Cardiac muscle cell (in vitro differentiated cells and primary cell): ENCODE results near the gene ARSA. TPM values are rescaled to one million over a fixed set of nuclear protein-coding genes. Genes with fewer than 3 reads are reported as not detected.
A peak's percentile ranks its signal among the peaks of the same experiment; 100 is the strongest.

ENCODE experiments used
- DNase-seq, 2 donors: peaks; one replicate each; pipeline versions ENCODE4 v3.0.0 to v3.0.0-alpha.2; 2010 to 2017; ENCODE audit warnings: low read depth in 1 of 2, low spot score in 1 of 2
- H3K27ac ChIP-seq: fragments of 200-600 bp; sonication (generic); 2 replicates; pipeline ENCODE4 v1.5.1; 2016
- H3K27me3 ChIP-seq: fragments of 200-600 bp; sonication (generic); 2 replicates; pipeline ENCODE4 v1.6.0; 2016; ENCODE audit warnings: control low read depth
- H3K36me3 ChIP-seq: fragments of 200-600 bp; sonication (generic); 2 replicates; pipeline ENCODE4 v1.5.1; 2016; ENCODE audit warnings: control low read depth
- H3K4me1 ChIP-seq: fragments of 200-600 bp; sonication (generic); 2 replicates; pipeline ENCODE4 v1.8.1; 2017; ENCODE audit warnings: low read depth, mild to moderate bottlenecking, mixed run types
- H3K4me3 ChIP-seq: fragments of 200-600 bp; sonication (generic); 2 replicates; pipeline ENCODE4 v1.5.1; 2016; ENCODE audit warnings: mild to moderate bottlenecking
- H3K9me3 ChIP-seq: fragments of 200-600 bp; sonication (generic); 2 replicates; pipeline ENCODE4 v1.5.1; 2017; ENCODE audit warnings: low read depth, mild to moderate bottlenecking, control low read depth
- polyA plus RNA-seq: library from polyadenylated mRNA; unstranded; fragments of >200 nt; fragmentation: Nextera tagmentation; extraction: Ambion mirVana; gene quantifications from 2 replicates; pipeline ENCODE4 v1.2.1, GENCODE V29; 2016
- total RNA-seq: library from RNA; depleted of rRNA; stranded (reverse); fragments of >200 nt; gene quantifications from 2 replicates; pipeline ENCODE4 v1.2.3, GENCODE V29; 2016
- TF ChIP-seq, protein P1 (sequence below): IDR thresholded peaks from 2 replicates; pipeline ENCODE4 v1.5.1; 2012; ENCODE audit warnings: low read depth, mild to moderate bottlenecking, low read length

The ARSA gene
- total and polyA plus RNA-seq, 2 experiments from 2014 or later: 16.8 to 58.1 TPM

DNA sequence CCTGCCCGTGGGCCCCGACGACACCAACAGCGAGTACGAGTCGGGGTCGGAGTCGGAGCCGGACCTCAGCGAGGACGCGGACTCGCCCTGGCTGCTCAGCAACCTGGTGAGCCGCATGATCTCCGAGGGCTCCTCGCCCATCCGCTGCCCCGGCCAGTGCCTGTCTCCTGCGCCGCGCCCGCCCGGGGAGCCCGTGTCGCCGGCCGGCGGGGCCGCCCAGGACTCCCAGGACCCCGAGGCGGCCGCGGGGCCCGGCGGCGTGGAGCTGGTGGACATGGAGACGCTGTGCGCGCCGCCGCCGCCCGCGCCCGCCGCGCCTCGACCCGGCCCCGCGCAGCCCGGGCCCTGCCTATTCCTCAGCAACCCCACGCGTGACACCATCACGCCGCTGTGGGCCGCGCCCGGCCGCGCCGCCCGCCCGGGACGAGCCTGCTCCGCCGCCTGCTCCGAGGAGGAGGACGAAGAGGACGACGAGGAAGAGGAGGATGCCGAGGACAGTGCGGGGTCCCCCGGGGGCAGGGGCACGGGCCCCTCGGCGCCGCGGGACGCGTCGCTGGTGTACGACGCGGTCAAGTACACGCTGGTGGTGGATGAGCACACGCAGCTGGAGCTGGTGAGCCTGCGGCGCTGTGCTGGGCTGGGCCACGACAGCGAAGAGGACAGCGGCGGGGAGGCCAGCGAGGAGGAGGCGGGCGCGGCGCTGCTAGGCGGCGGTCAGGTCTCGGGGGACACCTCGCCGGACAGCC, 23.5 kb downstream of the ARSA start:
- Histone ChIP-seq H3K27me3 (peaks cover 86% of the 10 kb centered on the region), H3K27ac (no peak overlapping the region), H3K9me3 (no peaks in the 10 kb centered on the region), H3K36me3 (no peaks in the 10 kb centered on the region), H3K4me3 (no peak overlapping the region), H3K4me1 (no peaks in the 10 kb centered on the region)
- TF ChIP-seq, protein P1, sequence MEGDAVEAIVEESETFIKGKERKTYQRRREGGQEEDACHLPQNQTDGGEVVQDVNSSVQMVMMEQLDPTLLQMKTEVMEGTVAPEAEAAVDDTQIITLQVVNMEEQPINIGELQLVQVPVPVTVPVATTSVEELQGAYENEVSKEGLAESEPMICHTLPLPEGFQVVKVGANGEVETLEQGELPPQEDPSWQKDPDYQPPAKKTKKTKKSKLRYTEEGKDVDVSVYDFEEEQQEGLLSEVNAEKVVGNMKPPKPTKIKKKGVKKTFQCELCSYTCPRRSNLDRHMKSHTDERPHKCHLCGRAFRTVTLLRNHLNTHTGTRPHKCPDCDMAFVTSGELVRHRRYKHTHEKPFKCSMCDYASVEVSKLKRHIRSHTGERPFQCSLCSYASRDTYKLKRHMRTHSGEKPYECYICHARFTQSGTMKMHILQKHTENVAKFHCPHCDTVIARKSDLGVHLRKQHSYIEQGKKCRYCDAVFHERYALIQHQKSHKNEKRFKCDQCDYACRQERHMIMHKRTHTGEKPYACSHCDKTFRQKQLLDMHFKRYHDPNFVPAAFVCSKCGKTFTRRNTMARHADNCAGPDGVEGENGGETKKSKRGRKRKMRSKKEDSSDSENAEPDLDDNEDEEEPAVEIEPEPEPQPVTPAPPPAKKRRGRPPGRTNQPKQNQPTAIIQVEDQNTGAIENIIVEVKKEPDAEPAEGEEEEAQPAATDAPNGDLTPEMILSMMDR: no peak
- DNase-seq: no peak

DNA sequence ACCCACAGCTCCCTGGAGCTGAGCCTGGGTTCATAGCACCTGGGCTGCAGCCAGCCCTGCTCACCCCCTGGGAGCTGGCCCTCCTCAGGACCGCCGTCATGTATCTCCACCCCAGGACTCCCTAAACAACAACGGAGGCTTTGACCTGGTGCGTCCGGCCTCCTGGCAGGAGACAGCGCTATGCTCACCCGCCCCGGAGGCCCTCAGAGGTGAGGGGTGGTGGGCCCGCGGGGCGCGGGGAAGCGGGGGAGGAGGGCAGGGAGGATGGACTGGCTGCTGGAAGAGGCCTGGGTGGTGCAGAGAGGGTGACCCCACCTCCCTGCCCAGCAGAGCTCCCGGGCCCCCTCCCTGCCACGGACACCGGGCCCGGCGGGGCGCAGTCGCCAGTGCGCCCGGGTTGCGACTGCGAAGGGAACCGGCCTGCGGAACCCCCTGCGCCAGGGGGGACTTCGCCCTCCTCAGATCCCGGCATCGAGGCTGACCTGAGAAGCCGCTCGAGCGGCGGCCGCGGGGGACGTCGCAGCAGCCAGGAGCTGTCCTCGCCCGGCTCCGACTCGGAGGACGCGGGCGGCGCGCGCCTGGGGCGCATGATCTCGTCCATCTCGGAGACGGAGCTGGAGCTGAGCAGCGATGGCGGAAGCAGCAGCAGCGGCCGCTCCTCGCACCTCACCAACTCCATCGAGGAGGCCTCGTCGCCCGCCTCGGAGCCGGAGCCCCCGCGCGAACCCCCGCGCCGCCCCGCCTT, 24.3 kb downstream of the ARSA start:
- Histone ChIP-seq H3K4me3 (no peak overlapping the region), H3K36me3 (no peaks in the 10 kb centered on the region), H3K9me3 (no peaks in the 10 kb centered on the region), H3K27me3 (peaks cover 88% of the 10 kb centered on the region), H3K27ac (no peak overlapping the region), H3K4me1 (no peaks in the 10 kb centered on the region)
- no peak for DNase-seq
- TF ChIP-seq, protein P1: no peak

DNA sequence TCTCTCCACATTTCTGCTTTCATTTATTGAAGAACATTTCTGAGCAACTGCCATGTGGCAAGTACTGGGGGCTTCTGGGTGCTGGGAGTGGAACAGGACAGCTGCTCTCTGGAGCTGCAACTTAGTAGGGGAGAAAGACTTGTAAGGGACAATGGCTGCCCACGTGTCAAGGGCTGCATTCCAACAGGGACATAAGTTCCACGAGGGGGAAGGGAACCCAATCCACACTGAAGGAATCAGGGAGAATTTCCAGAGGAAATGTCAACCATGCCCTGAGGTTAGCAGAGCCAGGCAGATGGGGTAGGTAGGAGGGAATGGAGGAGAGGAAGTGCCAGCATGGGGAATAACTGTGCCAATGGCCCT, 25.6 kb downstream of the ARSA start:
- no peak overlapping the region for H3K4me3 ChIP-seq
- no peak overlapping the region for H3K27ac ChIP-seq
- no peak for DNase-seq
- H3K27me3 ChIP-seq: peaks cover 77% of the 10 kb centered on the region
- H3K9me3 ChIP-seq: no peaks in the 10 kb centered on the region
- TF ChIP-seq, protein P1: no peak
- H3K4me1 ChIP-seq: no peaks in the 10 kb centered on the region
- H3K36me3 ChIP-seq: no peaks in the 10 kb centered on the region

DNA sequence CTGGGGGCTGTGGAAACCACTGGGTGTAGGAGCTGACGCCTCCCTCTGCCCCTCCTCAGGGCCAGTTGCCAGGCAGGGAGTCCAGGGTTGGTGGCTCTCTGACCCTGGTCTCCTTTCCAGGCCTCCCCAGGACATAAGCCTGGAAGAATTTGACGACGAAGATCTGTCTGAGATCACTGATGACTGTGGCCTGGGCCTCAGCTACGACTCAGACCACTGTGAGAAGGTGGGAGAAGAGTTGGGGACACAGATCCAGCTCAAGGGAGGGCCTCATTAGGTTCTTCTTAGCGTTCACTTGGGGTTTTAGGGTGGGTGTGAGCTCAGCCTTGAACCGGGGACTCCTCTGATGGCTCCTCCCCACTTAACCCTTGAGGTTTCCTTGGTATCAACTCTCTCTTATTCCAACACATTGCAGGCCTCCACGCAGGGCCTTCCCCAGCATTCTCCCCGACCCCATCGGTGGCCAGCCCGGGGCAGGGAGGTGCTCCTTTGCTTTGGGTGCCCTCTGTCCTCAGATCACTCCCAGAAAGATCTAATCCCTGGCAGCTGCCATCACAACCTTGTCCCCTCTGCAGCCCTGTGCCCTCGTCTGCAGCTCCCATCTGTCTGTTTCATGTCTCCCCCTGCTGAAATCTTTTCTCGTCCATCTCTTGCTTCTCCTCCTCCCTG, 26.1 kb downstream of the ARSA start:
- H3K4me1 ChIP-seq: no peaks in the 10 kb centered on the region
- TF ChIP-seq, protein P1: no peak
- H3K4me3 ChIP-seq: no peak overlapping the region
- H3K36me3 ChIP-seq: no peaks in the 10 kb centered on the region
- no peak for DNase-seq
- no peak overlapping the region for H3K27ac ChIP-seq
- no peaks in the 10 kb centered on the region for H3K9me3 ChIP-seq
- peaks cover 72% of the 10 kb centered on the region for H3K27me3 ChIP-seq

DNA sequence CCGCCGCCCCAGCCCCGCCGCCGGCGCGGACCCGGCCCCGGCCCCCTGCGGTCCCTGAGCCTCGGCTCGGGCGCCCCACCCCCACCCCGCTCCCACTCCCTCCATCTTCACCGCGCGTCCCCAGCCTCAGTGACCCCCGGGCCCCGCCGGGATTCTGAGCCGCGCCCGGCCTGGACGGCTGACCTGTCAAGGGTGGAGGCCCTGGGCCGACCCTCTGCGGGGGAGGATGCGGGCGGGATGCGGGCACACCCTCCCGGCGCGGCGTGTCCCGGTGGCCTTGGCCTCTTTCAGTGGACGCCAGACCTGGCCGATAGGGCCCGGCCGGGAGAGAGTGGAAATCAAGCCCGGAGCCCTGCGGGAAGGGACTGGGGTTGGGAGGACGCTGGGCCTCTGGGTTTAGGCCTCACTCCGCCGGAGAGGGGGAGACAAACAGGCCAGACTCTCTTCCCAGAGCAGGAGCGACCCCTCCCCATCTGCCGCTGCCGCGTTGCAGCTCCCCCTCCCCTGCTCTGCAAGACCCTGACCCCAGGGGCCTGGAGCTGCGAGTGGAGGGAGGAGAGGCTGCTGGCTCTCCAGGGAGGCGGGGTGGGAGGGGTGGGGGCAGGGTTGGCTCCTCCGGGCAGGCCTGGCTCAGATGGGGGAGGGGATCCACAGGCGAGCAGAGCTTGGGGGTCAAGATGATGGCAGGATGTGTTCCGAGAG, 26.8 kb downstream of the ARSA start:
- H3K27me3 ChIP-seq: peaks cover 66% of the 10 kb centered on the region
- peak overlapping the region; percentile 34 for H3K4me3 ChIP-seq
- no peaks in the 10 kb centered on the region for H3K36me3 ChIP-seq
- peak in 1 of 2 donors; percentile 12 for DNase-seq
- no peaks in the 10 kb centered on the region for H3K9me3 ChIP-seq
- no peaks in the 10 kb centered on the region for H3K4me1 ChIP-seq
- TF ChIP-seq, protein P1: no peak
- H3K27ac ChIP-seq: no peak overlapping the region
